Natural killer cell (primary cell): ENCODE measurements around the gene RASSF1. TPM values are rescaled to one million over a fixed set of nuclear protein-coding genes. Genes with fewer than 3 reads are reported as not detected.

ENCODE experiments used
- ATAC-seq, 3 donors: fragments of 150-1000 bp in 2 of 3; fragments of 200-7000 bp in 1 of 3; cut with Tn5 transposase; 1 replicate in 1 of 3; 2 replicates in 2 of 3; pipeline ENCODE4 v1.10.0; 2021; ENCODE audit warnings: mild to moderate bottlenecking in 2 of 3, moderate library complexity in 2 of 3
- DNase-seq, 2 donors: peaks; one replicate each; pipeline versions ENCODE4 v3.0.0 to v3.0.0-alpha.2; 2013 to 2021; ENCODE audit warnings: mixed read lengths in 1 of 2
- H3K27ac ChIP-seq: one replicate; pipeline ENCODE4 v1.5.1; 2013; ENCODE audit warnings: mild to moderate bottlenecking, low read length
- H3K27me3 ChIP-seq: one replicate; pipeline ENCODE4 v1.6.1; 2013; ENCODE audit warnings: low read length; ENCODE audit not compliant: control insufficient read depth, insufficient read depth
- H3K36me3 ChIP-seq: one replicate; pipeline ENCODE4 v1.6.1; 2013; ENCODE audit warnings: low read length; ENCODE audit not compliant: control insufficient read depth, insufficient read depth
- H3K4me1 ChIP-seq: one replicate; pipeline ENCODE4 v1.6.1; 2013; ENCODE audit warnings: low read length; ENCODE audit not compliant: control insufficient read depth, insufficient read depth
- H3K4me3 ChIP-seq: one replicate; pipeline ENCODE4 v1.5.1; 2013; ENCODE audit warnings: low read length
- H3K9me3 ChIP-seq: one replicate; pipeline ENCODE4 v1.6.1; 2013; ENCODE audit warnings: low read length; ENCODE audit not compliant: control insufficient read depth, insufficient read depth
- H3K27ac Mint-ChIP-seq, 2 donors: one replicate each; pipeline ENCODE4 v1.8.0; 2022; ENCODE audit warnings: mild to moderate bottlenecking in 2 of 2, mixed read lengths in 2 of 2, moderate library complexity in 1 of 2
- H3K27me3 Mint-ChIP-seq, 2 donors: one replicate each; pipeline ENCODE4 v1.8.0; 2022; ENCODE audit warnings: low read depth in 2 of 2, mixed read lengths in 2 of 2
- H3K36me3 Mint-ChIP-seq: one replicate; pipeline ENCODE4 v1.8.0; 2022; ENCODE audit warnings: mixed read lengths
- H3K4me1 Mint-ChIP-seq, 2 donors: one replicate each; pipeline ENCODE4 v1.8.0; 2022; ENCODE audit warnings: mixed read lengths in 2 of 2
- H3K4me3 Mint-ChIP-seq: one replicate; pipeline ENCODE4 v1.8.0; 2022; ENCODE audit warnings: mild to moderate bottlenecking, moderate library complexity, mixed read lengths
- H3K9me3 Mint-ChIP-seq, 2 donors: one replicate each; pipeline ENCODE4 v1.8.0; 2022; ENCODE audit warnings: mixed read lengths in 2 of 2
- CTCF ChIP-seq: fragments of 200-600 bp; IDR thresholded peaks from one replicate; pipeline ENCODE4 v1.8.0; 2022; ENCODE audit warnings: antibody characterized with exemption
- WGBS: methylation state at CpG from one replicate; pipeline ENCODE4 v1.1.7; 2013; ENCODE audit warnings: missing lambda C conversion rate; ENCODE audit not compliant: insufficient coverage; 5-methylcytosine and 5-hydroxymethylcytosine counted together
- intact Hi-C: fragments of 100-400 bp; cut with micrococcal nuclease; formaldehyde crosslinking; loops from one replicate; pipeline ENCODE4 v1.14.2; 2022
- total RNA-seq, 4 donors: library from RNA; stranded (reverse); fragments of 120-200 nt in 1 of 4; gene quantifications; one replicate each; pipeline versions ENCODE4 v1.2.3 to v1.2.4, GENCODE V29; 2013 to 2022

The RASSF1 gene
- total RNA-seq, 3 donors from 2014 or later (not counting 1 experiment from before 2014, with no cell fraction given) = 298 to 329 (median 305) TPM

- H3K27ac Mint-ChIP-seq = peak overlapping the region in 1 of 2 donors; percentile 46
- peaks cover 6 to 32% of the 10 kb centered on the region in 2 donors for H3K4me1 Mint-ChIP-seq
- intact Hi-C loops = no loop called here
- ATAC-seq (no peak), DNase-seq (no peak)
- Histone ChIP-seq H3K36me3 (no peaks in the 10 kb centered on the region), H3K9me3 (no peaks in the 10 kb centered on the region), H3K4me1 (peaks cover 24% of the 10 kb centered on the region), H3K27ac (no peak overlapping the region), H3K27me3 (no peaks in the 10 kb centered on the region), H3K4me3 (no peak overlapping the region)
- no peaks in the 10 kb centered on the region for H3K27me3 Mint-ChIP-seq
- no peak overlapping the region for H3K4me3 Mint-ChIP-seq
- WGBS = 81% methylated on average over 9 of the region's 9 CpGs
- H3K36me3 Mint-ChIP-seq = no peaks in the 10 kb centered on the region
- no peak for TF ChIP-seq CTCF
- no peaks in the 10 kb centered on the region for H3K9me3 Mint-ChIP-seq
Measured at GRCh38 chr3:50369012-50369670, 28.5 kb upstream of the RASSF1 start.

GRCh38 chr3:50365842-50366220 lies 25.2 kb upstream of the RASSF1 start:
- intact Hi-C loops = no loop called here

GRCh38 chr3:50365080-50365841 lies 24.6 kb upstream of the RASSF1 start:
- WGBS = 3% methylated on average over 53 of the region's 53 CpGs
- Mint-ChIP-seq H3K9me3 (no peaks in the 10 kb centered on the region), H3K4me3 (peak overlapping the region; percentile 88), H3K36me3 (no peaks in the 10 kb centered on the region), H3K4me1 (peaks cover 6 to 20% of the 10 kb centered on the region in 2 donors), H3K27me3 (no peaks in the 10 kb centered on the region), H3K27ac (peak overlapping the region; percentile 67 to 85)
- Histone ChIP-seq H3K27ac (peak overlapping the region; percentile 82), H3K9me3 (no peaks in the 10 kb centered on the region), H3K4me1 (peaks cover 27% of the 10 kb centered on the region), H3K36me3 (no peaks in the 10 kb centered on the region), H3K27me3 (no peaks in the 10 kb centered on the region), H3K4me3 (peak overlapping the region; percentile 62)
- ATAC-seq (peak; percentile 94 to 97 (median 97)), DNase-seq (peak; percentile 81 to 97)
- intact Hi-C loops = no loop called here
- no peak for TF ChIP-seq CTCF

More at GRCh38 chr3:50365842-50366220, 25.2 kb upstream of the RASSF1 start:
- Histone ChIP-seq H3K36me3 (no peaks in the 10 kb centered on the region), H3K27me3 (no peaks in the 10 kb centered on the region), H3K4me1 (peaks cover 27% of the 10 kb centered on the region), H3K4me3 (peak overlapping the region; percentile 62), H3K27ac (peak overlapping the region; percentile 82), H3K9me3 (no peaks in the 10 kb centered on the region)
- H3K36me3 Mint-ChIP-seq = no peaks in the 10 kb centered on the region
- DNase-seq (no peak), ATAC-seq (no peak)
- H3K9me3 Mint-ChIP-seq = no peaks in the 10 kb centered on the region
- WGBS = 83% methylated on average over 5 of the region's 5 CpGs
- peaks cover 6 to 20% of the 10 kb centered on the region in 2 donors for H3K4me1 Mint-ChIP-seq
- TF ChIP-seq CTCF = no peak
- H3K27ac Mint-ChIP-seq = peak overlapping the region; percentile 67 to 85
- H3K27me3 Mint-ChIP-seq = no peaks in the 10 kb centered on the region
- H3K4me3 Mint-ChIP-seq = peak overlapping the region; percentile 88
